H54 (cell line): Measurements from ENCODE around the gene IL17B.

Source experiments
- DNase-seq: peaks from one replicate; pipeline ENCODE4 v3.0.0; 2011; ENCODE audit warnings: low spot score, mixed read lengths; ENCODE audit not compliant: insufficient read length
- FAIRE-seq: peaks from 3 replicates; lab custom pipeline; 2011; peaks lifted over from hg19 to GRCh38; lab: Jason Lieb, UNC
- POLR2A ChIP-seq: IDR thresholded peaks from 2 replicates; pipeline ENCODE4 v1.6.1; 2011; ENCODE audit warnings: low read depth, mild to moderate bottlenecking, low read length

IL17B gene, protein sequence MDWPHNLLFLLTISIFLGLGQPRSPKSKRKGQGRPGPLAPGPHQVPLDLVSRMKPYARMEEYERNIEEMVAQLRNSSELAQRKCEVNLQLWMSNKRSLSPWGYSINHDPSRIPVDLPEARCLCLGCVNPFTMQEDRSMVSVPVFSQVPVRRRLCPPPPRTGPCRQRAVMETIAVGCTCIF

DNA sequence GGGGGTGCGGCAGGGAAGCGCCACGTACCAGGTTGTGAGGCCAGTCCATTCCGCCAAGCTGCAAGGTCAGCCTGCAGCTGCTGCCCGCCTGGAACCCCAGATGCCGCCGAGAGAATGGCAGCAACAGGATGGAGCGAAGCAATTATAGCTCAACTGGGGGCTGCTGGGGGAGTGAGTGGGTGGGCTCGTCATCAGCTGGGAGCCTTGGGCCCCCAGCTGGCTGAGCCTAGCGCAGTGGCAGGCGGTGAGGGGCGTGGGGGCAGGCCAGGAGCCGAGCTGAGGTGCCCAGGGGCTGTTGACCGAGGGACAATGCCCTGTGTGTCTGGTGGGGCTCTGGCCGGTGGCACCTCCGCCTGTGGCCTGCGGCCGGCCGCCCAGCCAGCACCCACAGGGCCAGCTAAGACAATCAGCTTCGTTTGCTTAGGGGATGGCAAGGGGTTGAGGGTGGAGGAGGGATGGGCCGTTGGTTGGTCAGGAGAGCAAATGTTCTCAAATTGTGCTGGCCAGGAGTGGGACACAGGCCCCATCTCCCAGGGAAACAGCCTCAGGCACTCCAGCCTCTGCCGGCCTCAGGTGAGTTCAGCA is at the start of gene IL17B:
Gene IL17B, minus strand, starts transcription at position 116 of the 585 bp plus-strand sequence. Its CDS starts 67 bp downstream, at position 49.
- FAIRE-seq (no peak), DNase-seq (no peak)
- no peak for TF ChIP-seq POLR2A

DNA sequence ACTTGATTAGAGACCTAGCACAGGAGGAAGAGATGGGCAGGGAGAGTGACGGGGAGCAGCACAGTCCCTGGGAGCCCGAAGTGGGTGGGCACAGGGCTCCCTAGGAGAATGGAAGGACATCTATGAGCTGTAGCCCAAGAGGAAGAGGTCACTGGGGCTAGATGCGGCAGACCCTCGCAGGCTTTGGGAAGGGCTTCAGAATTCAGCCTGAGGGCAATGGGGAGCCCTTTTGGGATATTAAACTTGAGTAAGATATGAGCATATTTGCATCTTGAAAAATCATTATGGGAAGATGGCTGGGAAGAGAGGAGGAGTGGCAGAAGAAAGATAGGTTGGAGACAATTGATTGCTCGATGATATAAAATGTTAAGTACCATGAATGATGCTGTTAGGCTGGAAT is 48.9 kb upstream of the IL17B start:
- FAIRE-seq, result no peak

DNA sequence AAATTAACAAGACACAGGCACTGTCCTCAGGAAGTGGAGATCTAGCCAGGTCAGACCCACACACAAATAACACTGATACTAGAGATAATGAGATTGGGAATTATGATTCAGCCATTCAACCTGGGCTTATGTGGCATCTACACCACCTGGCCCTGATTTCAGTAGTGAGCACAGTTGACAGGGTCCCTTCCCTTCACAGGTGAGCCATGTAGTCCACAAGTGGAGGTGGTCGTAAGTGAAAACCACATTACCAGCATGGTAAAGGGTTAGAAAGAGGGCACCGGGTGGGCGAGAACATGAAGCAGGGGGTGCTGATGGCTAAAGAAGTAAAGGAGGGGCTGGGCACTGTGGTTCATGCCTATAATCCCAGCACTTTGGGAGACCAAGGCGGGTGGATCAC is 48.3 kb upstream of the IL17B start:
- no peak for TF ChIP-seq POLR2A
- no peak for FAIRE-seq
- DNase-seq, result no peak

More for the DNA sequence above, 48.9 kb upstream of the IL17B start:
- TF ChIP-seq POLR2A, result no peak
- DNase-seq, result no peak

DNA sequence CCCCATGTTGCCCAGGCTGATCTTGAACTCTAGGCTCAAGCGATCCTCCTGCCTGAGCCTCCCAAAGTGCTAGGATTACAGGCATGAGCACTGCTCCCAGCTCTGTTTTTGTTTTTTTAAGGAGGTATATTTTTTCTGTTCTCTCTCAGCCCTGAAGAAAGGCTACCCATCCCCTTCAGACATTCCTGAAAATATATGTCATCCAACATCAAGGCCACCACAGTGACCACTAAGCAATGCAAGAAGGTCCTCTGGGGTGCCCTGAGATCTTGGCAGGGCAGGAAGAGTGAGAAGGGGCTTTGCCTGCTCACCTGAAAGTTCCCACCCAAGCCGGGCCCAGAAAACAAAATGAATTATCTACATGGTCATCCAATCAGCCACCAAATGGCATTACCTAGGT is 47.8 kb upstream of the IL17B start:
- no peak for TF ChIP-seq POLR2A
- FAIRE-seq (no peak), DNase-seq (no peak)

DNA sequence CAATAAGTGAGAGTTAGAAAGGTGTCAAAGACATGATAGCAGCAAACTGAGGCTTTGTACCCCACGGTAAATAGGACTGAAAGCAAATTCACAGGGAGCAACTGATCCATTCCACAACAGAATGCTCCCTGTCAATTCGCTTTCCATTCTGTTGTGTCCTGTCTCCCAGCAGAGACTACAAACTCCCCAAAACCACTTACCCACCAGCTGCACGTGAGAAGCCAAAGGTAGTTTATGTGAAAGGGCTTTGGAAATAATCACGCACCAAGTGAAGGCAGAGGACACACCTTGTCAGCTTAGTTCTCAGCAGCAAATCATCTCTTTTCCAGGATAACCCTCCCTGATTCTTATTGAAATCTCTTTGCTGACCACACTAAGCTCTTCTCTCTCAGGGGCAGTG is 46.6 kb upstream of the IL17B start:
- no peak for TF ChIP-seq POLR2A
- DNase-seq, result no peak
- FAIRE-seq, result no peak

DNA sequence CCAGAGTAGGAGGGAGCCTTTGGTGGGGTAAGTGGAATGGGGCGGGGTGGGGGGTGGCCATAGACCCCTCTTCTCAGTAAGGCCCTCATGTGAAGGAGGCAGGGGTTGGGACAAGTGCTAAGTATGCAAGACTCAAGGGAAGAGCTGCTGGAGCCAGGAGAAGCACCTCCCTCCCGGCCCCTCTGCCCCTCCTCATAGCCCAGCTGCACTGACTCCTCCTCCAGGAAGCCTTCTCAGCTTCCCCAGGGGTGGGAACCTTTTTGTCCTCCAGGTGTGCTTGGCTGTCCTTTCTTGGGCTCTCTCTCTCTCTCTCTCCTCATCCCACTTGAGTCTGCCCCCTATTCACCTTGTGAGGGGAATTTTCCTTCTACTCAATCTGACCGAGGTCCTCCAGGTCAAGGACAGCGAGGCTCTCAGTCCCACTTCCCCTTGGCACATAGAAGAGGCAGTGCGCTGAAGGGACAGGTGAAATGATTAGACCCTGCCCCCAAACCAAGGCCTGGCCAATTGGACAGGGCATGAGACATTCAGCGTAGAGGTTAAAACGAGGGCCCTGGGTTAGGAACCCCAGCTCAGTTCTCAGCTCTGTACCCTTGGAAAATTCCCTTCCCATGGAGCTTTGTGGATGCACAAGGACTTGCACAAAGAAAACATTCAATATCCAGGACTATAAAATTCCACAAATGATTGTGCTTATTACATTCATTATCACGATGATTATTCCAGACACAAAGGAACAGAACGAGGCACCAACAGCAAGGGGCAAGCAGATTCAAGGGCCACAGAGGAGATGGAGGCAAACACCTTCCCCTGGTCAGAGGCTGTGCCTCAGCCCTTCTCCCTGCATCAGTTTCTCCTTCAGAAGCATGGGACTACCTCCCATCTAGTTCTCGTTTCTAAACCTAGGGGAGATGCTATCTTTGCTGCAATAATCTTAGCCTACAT is 45.6 kb upstream of the IL17B start:
- TF ChIP-seq POLR2A, result no peak
- DNase-seq, result no peak
- no peak for FAIRE-seq

DNA sequence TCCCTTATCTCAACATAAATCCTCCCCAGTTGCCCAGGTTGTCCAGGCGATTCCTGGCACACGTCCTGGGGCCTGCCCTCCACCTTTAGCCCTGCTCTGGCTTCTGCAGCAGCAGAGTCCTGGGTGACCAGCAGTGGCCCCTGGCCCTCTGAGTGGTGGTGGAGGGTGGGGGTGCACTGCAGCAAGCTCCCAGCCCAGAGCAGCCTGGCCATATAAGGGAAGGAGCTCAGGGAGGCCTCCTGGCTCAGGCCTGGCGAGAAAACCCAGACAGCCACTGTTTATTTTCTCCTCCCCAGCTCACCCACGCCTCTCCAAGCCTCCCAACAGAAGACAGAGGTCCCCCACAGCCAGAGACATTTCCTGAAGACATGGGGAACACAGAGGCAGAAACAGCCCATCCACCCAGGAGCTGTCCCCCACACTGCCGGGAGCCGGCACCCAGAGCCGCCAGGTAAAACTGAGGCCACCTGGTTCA is 44.7 kb upstream of the IL17B start:
- DNase-seq (no peak), FAIRE-seq (no peak)
- no peak for TF ChIP-seq POLR2A

DNA sequence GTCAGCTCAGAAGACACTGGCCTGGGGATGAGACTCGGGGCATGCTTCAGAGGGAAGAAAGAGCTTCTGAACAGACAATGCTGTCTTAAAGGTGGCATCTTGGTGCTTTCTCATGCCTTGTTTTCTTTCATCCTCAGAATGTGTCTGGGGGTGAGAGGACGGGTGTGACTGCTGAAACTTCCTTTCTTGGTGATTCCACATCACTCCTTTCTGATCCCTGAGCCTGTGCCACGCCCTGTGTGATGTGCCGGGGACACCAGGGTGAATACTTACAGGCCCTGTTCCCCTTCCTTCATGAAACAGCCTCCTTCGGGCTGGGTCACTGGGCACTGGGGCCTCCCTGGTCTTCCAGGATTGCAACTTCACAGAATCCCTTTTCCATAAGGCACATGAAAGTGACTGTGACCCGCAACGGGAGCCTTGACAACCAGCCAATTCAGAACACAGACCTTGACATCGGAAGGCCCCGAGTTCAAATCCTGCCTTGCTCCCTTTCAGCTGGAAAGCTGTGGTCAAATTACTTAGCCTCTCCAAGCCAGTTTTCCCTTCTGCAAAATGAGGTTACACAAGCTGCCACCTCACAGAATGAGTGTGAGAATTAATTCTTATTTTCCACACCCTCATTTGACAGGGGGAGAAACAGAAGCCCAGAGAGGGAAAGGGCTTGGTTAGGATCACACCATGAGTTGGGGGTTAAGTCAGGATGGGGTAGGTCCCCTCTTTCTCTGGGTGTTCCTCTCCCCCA is 44.1 kb upstream of the IL17B start:
- DNase-seq, result no peak
- no peak for FAIRE-seq
- TF ChIP-seq POLR2A, result no peak

DNA sequence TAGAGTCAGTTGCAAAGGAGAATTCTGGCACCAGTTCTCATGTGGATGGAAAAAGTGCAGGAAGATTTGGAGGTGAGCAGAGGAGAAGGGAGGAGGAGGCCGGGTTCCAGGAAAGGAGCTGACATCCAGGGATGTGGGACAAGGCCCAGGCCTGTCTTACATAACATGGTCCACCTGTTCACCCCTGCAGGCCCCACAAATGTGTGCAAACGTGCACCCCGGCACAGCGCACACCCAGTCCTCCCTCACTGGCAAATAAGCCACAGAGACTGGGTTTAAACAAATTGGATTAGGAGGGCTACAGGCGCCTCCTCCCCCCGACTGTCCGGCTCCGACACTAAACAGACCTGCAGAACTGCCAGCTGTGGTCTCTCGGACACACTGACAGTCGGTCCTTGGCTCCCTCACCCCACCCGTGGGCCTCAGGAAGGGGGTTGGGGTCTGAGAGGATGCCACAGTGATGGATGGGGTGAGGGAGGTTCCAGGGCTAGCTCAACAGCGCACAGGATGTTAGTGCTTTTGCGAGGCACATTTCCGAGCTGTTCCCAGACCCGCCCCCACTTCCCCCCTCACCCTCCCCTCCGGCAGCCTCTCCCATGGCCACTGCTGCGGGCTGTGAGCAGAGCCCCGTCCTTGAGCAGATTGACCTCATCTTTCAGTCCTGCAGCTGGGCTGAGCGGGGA is 43.4 kb upstream of the IL17B start:
- FAIRE-seq (no peak), DNase-seq (no peak)
- TF ChIP-seq POLR2A, result no peak

DNA sequence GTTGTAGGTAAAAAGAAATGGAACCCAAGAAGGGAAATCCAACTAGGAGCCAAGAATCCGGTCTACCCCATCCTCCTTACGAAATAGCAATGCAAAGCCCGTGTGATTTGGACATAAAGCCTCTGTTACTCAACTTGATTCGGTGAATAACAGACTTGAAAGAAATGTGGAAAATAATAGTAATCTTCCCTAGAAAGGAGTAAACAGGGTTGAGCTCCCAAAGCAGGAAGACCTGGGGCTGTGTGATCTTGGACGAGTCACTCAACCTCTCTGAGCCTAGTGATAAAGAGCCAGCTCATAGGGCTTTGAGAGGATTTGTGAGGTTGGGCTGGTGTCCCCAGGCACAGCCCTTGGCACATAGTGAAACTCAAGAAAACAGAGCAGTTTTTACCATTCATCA is 42.7 kb upstream of the IL17B start:
- no peak for TF ChIP-seq POLR2A
- no peak for DNase-seq
- FAIRE-seq, result no peak

DNA sequence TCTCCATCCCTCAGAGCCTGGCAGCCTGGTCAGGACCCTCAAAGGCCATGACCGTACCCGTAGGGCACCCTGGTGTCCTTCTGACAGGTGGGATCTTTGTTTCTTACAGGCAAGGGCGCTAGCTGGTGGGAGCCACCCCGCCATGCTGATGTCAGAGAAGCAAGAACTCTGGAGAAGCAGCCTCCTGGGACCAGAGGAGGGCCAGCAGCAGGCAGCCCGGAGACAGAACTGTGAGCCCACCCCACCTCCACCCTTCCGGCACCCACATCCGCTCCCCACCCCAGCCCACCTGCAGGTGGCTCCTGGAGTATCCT is 42.2 kb upstream of the IL17B start:
- DNase-seq (no peak), FAIRE-seq (no peak)
- no peak for TF ChIP-seq POLR2A

DNA sequence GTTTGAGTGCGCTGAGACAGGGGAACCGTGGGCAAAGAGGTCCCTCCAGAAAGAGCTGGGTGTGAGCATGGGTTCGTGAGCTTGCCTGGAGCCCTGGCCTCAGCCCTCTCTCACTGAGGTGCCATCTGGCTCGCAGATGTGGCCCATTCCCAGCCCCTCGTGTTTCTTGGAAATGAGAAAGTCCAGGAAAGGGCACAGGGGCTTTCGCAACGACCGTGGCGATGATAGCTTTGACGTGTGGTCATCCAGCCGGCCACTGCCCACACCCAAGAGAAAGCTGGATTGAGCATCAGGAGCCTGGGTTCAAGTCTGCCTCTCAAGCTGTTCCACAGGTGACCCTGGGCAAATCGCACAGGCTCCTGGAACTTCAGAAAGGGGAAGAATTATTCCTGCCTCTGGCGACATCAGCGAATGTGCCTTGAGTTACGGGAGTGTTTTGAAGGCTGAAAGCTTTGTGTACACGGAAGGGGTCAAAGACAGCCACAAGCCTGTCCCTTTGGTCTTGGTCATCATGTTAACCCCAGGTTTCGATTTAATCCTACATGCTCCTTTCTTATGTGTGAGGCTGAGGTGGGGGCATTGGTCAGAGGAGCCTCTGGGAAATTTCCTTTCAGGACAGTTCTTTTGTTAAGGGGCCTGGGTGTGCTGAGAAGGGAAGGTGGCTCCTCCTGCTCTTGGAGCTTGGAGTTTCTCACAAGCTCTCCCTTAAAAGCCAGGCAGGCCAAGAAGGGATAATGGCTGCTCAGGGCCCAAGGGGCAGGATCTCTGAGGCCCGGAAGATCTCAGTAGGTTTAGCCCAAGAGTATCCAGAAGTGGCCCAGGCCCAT is 41.7 kb upstream of the IL17B start:
- no peak for TF ChIP-seq POLR2A
- FAIRE-seq (no peak), DNase-seq (no peak)
